HG03025 (cell line): ENCODE data around the gene TMEM87B.

Source experiments
- ATAC-seq: cut with Tn5 transposase; IDR thresholded peaks from one replicate; pipeline ENCODE4 v1.9.1; 2021; ENCODE audit warnings: mild to moderate bottlenecking, moderate library complexity; ENCODE audit not compliant: unreplicated experiment, low FRiP score

The TMEM87B gene

GRCh38 chr2:112162341-112162740 lies 107.3 kb downstream of the TMEM87B start:
- ATAC-seq, result no peak

- ATAC-seq, result no peak
These were observed 107.9 kb downstream of the TMEM87B start for GRCh38 chr2:112162956-112163355.

GRCh38 chr2:112163541-112163981 lies 108.5 kb downstream of the TMEM87B start:
- ATAC-seq, result no peak

GRCh38 chr2:112164876-112165275 lies 109.8 kb downstream of the TMEM87B start:
- ATAC-seq, result no peak

GRCh38 chr2:112165296-112165695 lies 110.2 kb downstream of the TMEM87B start:
- ATAC-seq, result no peak

- ATAC-seq, result no peak
These were observed 111.9 kb downstream of the TMEM87B start for GRCh38 chr2:112166806-112167499.

- no peak for ATAC-seq
These were observed 113.5 kb downstream of the TMEM87B start for GRCh38 chr2:112168422-112169124.
